ENCODE results near the gene RTP5.

GRCh38 chr2:241882091-241882625 is 12.6 kb downstream of the RTP5 start:
- TF ChIP-seq CTCF (IDR thresholded peaks at IDR 0.05 in 8 of 11, conservative IDR thresholded peaks at IDR 0.05 in 3 of 11) (peak in 2 of 11 experiments; percentile 21 to 29), POLR2AphosphoS5 (IDR thresholded peaks at IDR 0.05) (peak in 2 of 3 donors; percentile 30 to 68), POLR2A (IDR thresholded peaks at IDR 0.05) (no peak)
